Erythroblast (primary cell): ENCODE measurements around the gene PLXNA1.

Source experiments
- GATA1 ChIP-seq: IDR thresholded peaks from 2 replicates; pipeline ENCODE4 v1.6.1; 2011; ENCODE audit warnings: low read depth, mild to moderate bottlenecking, control low read depth, low read length, moderate library complexity
- POLR2A ChIP-seq: IDR thresholded peaks from 2 replicates; pipeline ENCODE4 v1.6.1; 2011; ENCODE audit warnings: mild to moderate bottlenecking, low read length

DNA sequence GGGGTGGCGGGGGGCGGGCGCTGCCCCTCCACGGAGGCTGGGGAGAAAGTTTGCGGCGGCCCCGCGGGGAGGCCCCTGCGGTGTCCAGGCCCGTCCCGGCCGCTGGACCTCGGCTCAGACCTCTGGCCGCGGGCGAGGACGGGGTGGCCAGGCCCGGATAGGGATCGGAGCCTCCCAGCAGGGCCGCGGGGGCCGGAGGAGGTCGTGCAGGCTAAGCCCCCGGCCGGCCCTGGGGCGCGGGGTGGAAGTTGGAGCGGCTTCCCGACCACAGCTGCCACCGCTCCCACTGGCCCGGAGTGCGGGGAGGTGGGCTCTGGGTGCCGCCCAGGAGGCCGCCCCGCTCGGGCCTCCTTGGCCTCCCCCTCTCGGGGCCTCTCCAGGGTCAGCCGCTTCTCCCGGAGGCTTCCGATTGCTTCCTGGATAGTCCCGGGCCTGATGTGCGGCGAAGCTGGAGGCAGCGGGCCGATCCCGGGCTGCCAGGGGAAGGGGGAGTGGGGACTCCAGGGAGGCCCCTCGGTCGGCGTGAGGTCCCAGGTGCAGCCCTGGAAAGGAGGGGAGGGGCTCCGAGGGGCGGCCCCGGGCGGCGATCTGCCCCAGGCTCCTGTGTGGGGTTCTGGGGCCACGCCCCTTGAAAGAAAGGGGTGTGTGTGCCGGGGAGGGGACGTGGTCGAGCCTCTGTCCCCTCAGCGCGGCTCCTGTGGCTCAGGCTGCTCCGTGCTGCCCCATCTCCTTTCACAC is 907 bp downstream of the PLXNA1 start:
- TF ChIP-seq POLR2A (no peak), GATA1 (no peak)
